K562 treated with DMSO at 1 percent for 48 hours (cell line): ENCODE results near the gene SLC25A40. TPM values are rescaled to one million over a fixed set of nuclear protein-coding genes. Genes with fewer than 3 reads are reported as not detected.

Experiments used
- total RNA-seq: library from RNA; unstranded; fragments of 300-600 nt; gene quantifications from 2 replicates; pipeline ENCODE4 v1.2.3, GENCODE V29; 2022; ENCODE audit warnings: low replicate concordance; ENCODE audit errors: extremely low read depth

Gene SLC25A40
- total RNA-seq, result not detected in 2 replicates

GRCh38 chr7:87876040-87876868 is at the start of gene SLC25A40, which contains the start of gene DBF4:
SLC25A40 (minus strand) TSS chr7:87876360; CDS start chr7:87858727, 17,633 bp downstream.
DBF4 (plus strand) TSS chr7:87876493; CDS start chr7:87876733, 240 bp downstream.

Other genes starting within 250 kb of the SLC25A40 start
- gene RUNDC3B, start 248.0 kb downstream of the SLC25A40 start, total RNA-seq, result not detected in 2 replicates
- gene DBF4, start 133 bp upstream of the SLC25A40 start, total RNA-seq, result not detected in 2 replicates
- gene ADAM22, start 57.9 kb upstream of the SLC25A40 start, total RNA-seq, result not detected in 2 replicates